CD14-positive monocyte (primary cell): ENCODE measurements around the gene DRC1. TPM values are rescaled to one million over a fixed set of nuclear protein-coding genes. Genes with fewer than 3 reads are reported as not detected.

Source experiments
- DNase-seq, 3 donors: peaks; one replicate each; pipeline ENCODE4 v3.0.0-alpha.2; 2011 to 2022
- H2AFZ ChIP-seq: 2 replicates; pipeline ENCODE4 v1.6.0; 2012; ENCODE audit warnings: mild to moderate bottlenecking, low read depth, low read length, inconsistent platforms; ENCODE audit not compliant: insufficient read depth, poor library complexity, severe bottlenecking
- H3K27ac ChIP-seq, 2 donors: 1 replicate in 1 of 2; 2 replicates in 1 of 2; pipeline ENCODE4 v1.5.1; 2012 to 2013; ENCODE audit warnings: low read length in 2 of 2, control low read depth in 1 of 2, inconsistent platforms in 1 of 2, low read depth in 1 of 2, mild to moderate bottlenecking in 1 of 2
- H3K27me3 ChIP-seq, 2 donors: one replicate each; pipeline versions ENCODE4 v1.6.0 to v1.6.1; 2011 to 2013; ENCODE audit warnings: low read length in 2 of 2; ENCODE audit not compliant: control insufficient read depth in 2 of 2, insufficient read depth in 2 of 2
- H3K36me3 ChIP-seq, 2 donors: replicated peaks in 1 of 2; 1 replicate in 1 of 2; 2 replicates in 1 of 2; pipeline versions ENCODE4 v1.5.1 to v1.6.1; 2012 to 2013; ENCODE audit warnings: low read length in 2 of 2, control low read depth in 1 of 2, inconsistent platforms in 1 of 2, mild to moderate bottlenecking in 1 of 2; ENCODE audit not compliant: insufficient read depth in 2 of 2, control insufficient read depth in 1 of 2
- H3K4me1 ChIP-seq, 2 donors: 1 replicate in 1 of 2; 2 replicates in 1 of 2; pipeline versions ENCODE4 v1.5.1 to v1.6.1; 2012 to 2013; ENCODE audit warnings: low read length in 2 of 2, control low read depth in 1 of 2, inconsistent platforms in 1 of 2, mild to moderate bottlenecking in 1 of 2, moderate library complexity in 1 of 2; ENCODE audit not compliant: insufficient read depth in 2 of 2, control insufficient read depth in 1 of 2
- H3K4me2 ChIP-seq: replicated peaks from 2 replicates; pipeline ENCODE3; 2012; ENCODE audit warnings: low read length, moderate library complexity, mild to moderate bottlenecking; ENCODE audit not compliant: poor library complexity, severe bottlenecking; ENCODE audit errors: extremely low read depth
- H3K4me3 ChIP-seq, 3 experiments: fragments of 200-600 bp in 1 of 3; sonication (generic) in 1 of 3; replicated peaks in 1 of 3; 1 replicate in 2 of 3; 2 replicates in 1 of 3; pipeline ENCODE4 v1.5.1; 2011 to 2013; ENCODE audit warnings: low read length in 3 of 3, mild to moderate bottlenecking in 3 of 3, control low read depth in 2 of 3, low read depth in 2 of 3, inconsistent platforms in 1 of 3, moderate library complexity in 1 of 3
- H3K79me2 ChIP-seq: 2 replicates; pipeline ENCODE4 v1.6.0; 2012; ENCODE audit warnings: mild to moderate bottlenecking, control low read depth, inconsistent platforms, low read length, moderate library complexity; ENCODE audit not compliant: insufficient read depth
- H3K9ac ChIP-seq: 2 replicates; pipeline ENCODE4 v1.6.0; 2017; ENCODE audit warnings: low read length, mild to moderate bottlenecking; ENCODE audit not compliant: insufficient read depth, poor library complexity, severe bottlenecking
- H3K9me3 ChIP-seq, 2 donors: replicated peaks in 1 of 2; 1 replicate in 1 of 2; 2 replicates in 1 of 2; pipeline versions ENCODE4 v1.5.1 to v1.6.1; 2012 to 2013; ENCODE audit warnings: low read length in 2 of 2, control low read depth in 1 of 2; ENCODE audit not compliant: control insufficient read depth in 1 of 2, insufficient read depth in 1 of 2
- H4K20me1 ChIP-seq: 2 replicates; pipeline ENCODE4 v1.6.0; 2012; ENCODE audit warnings: mild to moderate bottlenecking, low read length, control low read depth, moderate library complexity; ENCODE audit not compliant: insufficient read depth
- H3K27ac Mint-ChIP-seq, 7 donors: one replicate each; pipeline ENCODE4 v1.8.0; 2020; ENCODE audit warnings: mild to moderate bottlenecking in 7 of 7, mixed read lengths in 7 of 7, moderate library complexity in 6 of 7, inconsistent platforms in 2 of 7
- H3K27me3 Mint-ChIP-seq, 3 donors: one replicate each; pipeline ENCODE4 v1.8.0; 2021 to 2022; ENCODE audit warnings: low read depth in 3 of 3, mild to moderate bottlenecking in 3 of 3, mixed read lengths in 3 of 3, moderate library complexity in 3 of 3, inconsistent platforms in 1 of 3
- H3K36me3 Mint-ChIP-seq, 2 donors: one replicate each; pipeline ENCODE4 v1.8.0; 2020; ENCODE audit warnings: mixed read lengths in 2 of 2, inconsistent platforms in 1 of 2, mild to moderate bottlenecking in 1 of 2
- H3K4me1 Mint-ChIP-seq: one replicate; pipeline ENCODE4 v1.8.0; 2020; ENCODE audit warnings: mild to moderate bottlenecking, mixed read lengths
- H3K4me3 Mint-ChIP-seq, 2 donors: one replicate each; pipeline ENCODE4 v1.8.0; 2020; ENCODE audit warnings: mild to moderate bottlenecking in 2 of 2, mixed read lengths in 2 of 2, moderate library complexity in 1 of 2
- H3K9me3 Mint-ChIP-seq, 7 donors: one replicate each; pipeline ENCODE4 v1.8.0; 2020 to 2022; ENCODE audit warnings: mixed read lengths in 7 of 7, mild to moderate bottlenecking in 6 of 7, moderate library complexity in 6 of 7, inconsistent platforms in 2 of 7
- CTCF ChIP-seq: fragments of 200-600 bp; IDR thresholded peaks from one replicate; pipeline ENCODE4 v1.8.0; 2022; ENCODE audit warnings: antibody characterized with exemption, mild to moderate bottlenecking
- WGBS: methylation state at CpG from one replicate; pipeline ENCODE4 v1.1.5; 2013; ENCODE audit warnings: missing lambda C conversion rate; ENCODE audit not compliant: insufficient coverage; 5-methylcytosine and 5-hydroxymethylcytosine counted together
- intact Hi-C, 2 donors: fragments of 100-400 bp; cut with micrococcal nuclease; formaldehyde crosslinking; loops; one replicate each; pipeline versions ENCODE4 v1.15.0 to v1.15.1; 2023
- polyA plus RNA-seq, 3 donors: library from polyadenylated mRNA; depleted of rRNA in 1 of 3; unstranded in 2 of 3; stranded (reverse) in 1 of 3; fragments of 300-500 nt in 2 of 3; fragments of >200 nt in 1 of 3; fragmentation: Illumina TruSeq in 2 of 3; gene quantifications; 1 replicate in 2 of 3; 2 replicates in 1 of 3; pipeline ENCODE4 v1.2.3, GENCODE V29; 2012 to 2021

DRC1 gene
- polyA plus RNA-seq, 3 donors, result not detected

GRCh38 chr2:26356771-26357170 is 44.9 kb upstream of the DRC1 start:
- no peak overlapping the region for H3K9ac ChIP-seq
- H3K9me3 ChIP-seq, result no peaks in the 10 kb centered on the region
- WGBS, result no CpG with 5 or more reads among the region's 2 CpGs
- peaks cover 0 to 19% of the 10 kb centered on the region in 2 donors for H3K36me3 ChIP-seq
- H3K27me3 ChIP-seq, result no peaks in the 10 kb centered on the region
- Mint-ChIP-seq H3K36me3 (peaks cover 12 to 16% of the 10 kb centered on the region in 2 donors), H3K4me1 (peaks cover 3% of the 10 kb centered on the region), H3K27ac (peak overlapping the region in 3 of 7 donors; percentile 0 to 56 (median 8)), H3K9me3 (no peaks in the 10 kb centered on the region), H3K27me3 (no peaks in the 10 kb centered on the region), H3K4me3 (no peak overlapping the region)
- H3K4me3 ChIP-seq, result no peak overlapping the region
- peaks cover 100% of the 10 kb centered on the region for H3K79me2 ChIP-seq
- H4K20me1 ChIP-seq, result peaks cover 37% of the 10 kb centered on the region
- no peak for TF ChIP-seq CTCF
- no peak for DNase-seq
- H3K4me1 ChIP-seq, result no peaks in the 10 kb centered on the region
- no peak overlapping the region for H3K27ac ChIP-seq
- intact Hi-C loops, result no loop called here
- no peak overlapping the region for H2AFZ ChIP-seq
- no peak overlapping the region for H3K4me2 ChIP-seq

- H3K4me2 ChIP-seq, result no peak overlapping the region
- WGBS, result no CpG with 5 or more reads among the region's 4 CpGs
- no peaks in the 10 kb centered on the region for H3K9me3 Mint-ChIP-seq
- H3K36me3 Mint-ChIP-seq, result peaks cover 9 to 14% of the 10 kb centered on the region in 2 donors
- no peak for TF ChIP-seq CTCF
- peaks cover 84% of the 10 kb centered on the region for H3K79me2 ChIP-seq
- H3K9ac ChIP-seq, result no peak overlapping the region
- H3K4me1 ChIP-seq, result no peaks in the 10 kb centered on the region
- no peaks in the 10 kb centered on the region for H3K27me3 ChIP-seq
- H3K36me3 ChIP-seq, result peaks cover 3 to 6% of the 10 kb centered on the region in 2 donors
- no peak for DNase-seq
- no peak overlapping the region for H3K4me3 Mint-ChIP-seq
- no peaks in the 10 kb centered on the region for H3K27me3 Mint-ChIP-seq
- H2AFZ ChIP-seq, result no peak overlapping the region
- intact Hi-C loops, result no loop called here
- H4K20me1 ChIP-seq, result peaks cover 21% of the 10 kb centered on the region
- H3K4me3 ChIP-seq, result no peak overlapping the region
- no peaks in the 10 kb centered on the region for H3K4me1 Mint-ChIP-seq
- peak overlapping the region in 1 of 7 donors; percentile 52 for H3K27ac Mint-ChIP-seq
- H3K9me3 ChIP-seq, result no peaks in the 10 kb centered on the region
- no peak overlapping the region for H3K27ac ChIP-seq
These were observed 41.7 kb upstream of the DRC1 start for GRCh38 chr2:26359886-26360473.
